Stimulated activated CD8-positive, alpha-beta memory T cell treated with anti-CD3 and anti-CD28 coated beads, Interleukin-7, amount 100 ng/mL, for 24 hours (primary cell): ENCODE data around the gene ESR1.
"Not testable (repeated sequence)": the region's sequence is repeated elsewhere in the genome, so short reads cannot be mapped to it uniquely, and the experiment has no call there.

Source experiments
- DNase-seq: peaks from one replicate; pipeline ENCODE4 v3.0.0-alpha.2; 2020; ENCODE audit warnings: low read depth

ESR1 gene

DNA sequence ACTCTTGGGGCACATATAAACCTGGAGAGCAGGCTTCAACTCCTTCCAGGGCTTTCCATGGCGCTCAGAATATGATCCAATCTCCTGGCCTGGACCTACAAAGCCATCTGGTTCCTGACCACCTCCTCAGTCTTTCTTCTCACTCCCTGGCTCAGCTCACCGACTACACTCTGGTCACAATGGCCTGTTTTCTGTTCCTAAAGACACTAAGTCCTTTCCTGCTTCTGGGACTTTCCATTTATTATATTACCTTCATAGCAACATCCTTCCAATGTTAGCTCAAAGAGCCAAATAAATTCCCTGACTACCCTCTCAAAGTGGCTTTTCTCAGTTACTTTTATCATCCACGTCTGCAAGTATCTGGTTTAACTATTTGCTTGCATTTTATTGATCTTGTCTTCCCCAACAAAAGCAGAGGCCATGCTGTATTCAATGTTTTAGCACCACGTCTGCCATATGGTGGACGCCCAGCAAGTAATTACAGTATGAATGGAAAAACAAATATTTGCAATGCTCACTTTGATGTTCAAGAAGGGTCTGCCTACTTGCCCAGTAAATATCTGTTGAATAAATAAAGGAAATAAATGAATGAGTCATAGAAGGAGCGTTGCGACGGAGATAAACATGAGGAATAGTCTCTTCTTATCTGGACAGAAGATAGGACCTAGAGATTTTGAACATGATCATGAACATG, 328.4 kb downstream of the ESR1 start:
- DNase-seq: no peak

DNA sequence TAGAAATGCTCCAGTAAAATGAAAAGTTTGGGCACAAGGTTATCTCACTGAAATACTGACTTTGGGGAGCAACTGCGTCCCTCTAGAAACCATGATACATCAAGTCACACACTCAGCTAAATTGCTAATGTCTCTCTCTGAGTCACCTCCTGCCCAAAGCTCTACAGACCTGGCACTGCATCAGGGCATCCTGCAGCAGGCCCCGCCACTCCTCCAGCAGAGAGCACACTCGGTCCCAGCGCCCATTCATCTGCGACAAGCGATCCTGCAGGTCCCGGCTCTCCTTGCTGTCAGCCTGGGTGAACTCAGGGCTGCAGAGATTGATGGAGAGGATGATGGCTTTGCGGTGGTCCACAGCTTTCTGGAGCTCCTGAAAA, 329.0 kb downstream of the ESR1 start:
- DNase-seq: no peak

DNA sequence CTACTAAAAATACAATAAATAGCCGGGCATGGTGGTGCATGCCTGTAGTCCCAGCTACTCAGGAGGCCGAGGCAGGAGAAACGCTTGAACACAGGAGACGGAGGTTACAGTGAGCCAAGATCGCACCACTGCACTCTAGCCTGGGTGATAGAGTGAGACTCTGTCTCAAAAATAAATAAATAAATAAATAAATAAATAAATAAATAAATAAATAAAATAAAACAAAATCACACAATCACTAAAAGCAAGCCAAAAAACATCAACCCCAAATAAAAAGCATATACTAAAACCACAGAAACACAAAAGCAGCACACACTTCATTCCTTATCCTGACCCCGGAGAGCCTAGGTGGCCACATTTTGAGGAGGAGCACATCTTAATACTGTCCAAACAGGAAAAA, 330.9 kb downstream of the ESR1 start:
- DNase-seq: not testable (repeated sequence)

DNA sequence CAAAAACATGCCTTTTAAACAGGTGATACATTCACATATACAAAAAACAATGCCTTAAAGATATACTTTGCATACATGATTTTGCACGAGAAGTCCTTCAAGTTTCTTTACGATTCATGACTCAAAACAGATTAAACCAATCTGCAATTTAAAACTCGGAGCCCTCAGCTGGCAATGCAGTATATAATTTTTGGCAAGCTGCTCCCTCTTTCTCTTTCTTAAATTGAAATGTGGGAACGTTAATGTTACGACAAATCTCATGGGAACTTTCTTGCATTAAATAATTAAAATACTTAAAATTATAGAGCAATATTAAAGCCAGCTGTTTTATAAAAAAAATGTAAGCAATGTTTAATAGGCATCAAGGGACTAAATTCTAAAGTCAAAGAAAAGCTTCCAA, 334.6 kb downstream of the ESR1 start:
- DNase-seq: no peak

DNA sequence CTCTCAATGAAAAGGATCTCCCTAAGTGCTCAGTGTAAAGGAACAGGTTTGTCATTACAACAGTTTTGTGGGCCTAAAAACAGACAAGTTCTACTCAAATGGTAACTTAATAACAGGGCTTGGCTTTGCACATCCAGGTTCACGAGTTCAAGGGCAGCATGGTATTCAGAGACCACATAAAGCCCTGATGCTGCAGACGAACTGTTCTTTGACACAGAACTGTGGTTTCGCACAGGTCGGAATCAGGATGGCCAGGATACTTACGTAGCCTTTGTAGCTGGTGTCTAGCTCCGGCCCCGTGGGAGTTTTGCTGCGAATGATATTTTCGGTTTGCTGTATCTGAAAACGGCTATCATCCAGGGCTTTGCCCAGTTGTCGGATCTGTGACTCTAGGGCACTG, 335.9 kb downstream of the ESR1 start:
- DNase-seq: no peak

DNA sequence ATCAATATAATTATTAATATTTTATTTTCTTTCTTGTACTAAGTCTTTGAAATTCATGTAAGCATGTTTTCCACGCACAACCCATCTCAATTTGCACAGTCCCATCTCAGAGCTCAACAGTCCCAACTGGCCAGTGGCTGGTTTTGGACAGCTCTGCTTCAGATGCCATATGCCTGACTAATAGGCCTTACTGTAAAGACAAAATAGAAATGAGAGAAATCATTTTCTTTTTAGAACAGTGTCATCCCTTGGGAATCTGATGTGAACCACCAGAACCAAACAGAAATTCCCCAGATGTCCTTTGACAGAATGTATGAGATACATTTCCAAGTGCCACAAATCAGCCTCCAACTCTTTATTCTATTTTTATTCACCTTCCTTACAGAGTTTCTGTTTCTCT, 338.9 kb downstream of the ESR1 start:
- no peak for DNase-seq

DNA sequence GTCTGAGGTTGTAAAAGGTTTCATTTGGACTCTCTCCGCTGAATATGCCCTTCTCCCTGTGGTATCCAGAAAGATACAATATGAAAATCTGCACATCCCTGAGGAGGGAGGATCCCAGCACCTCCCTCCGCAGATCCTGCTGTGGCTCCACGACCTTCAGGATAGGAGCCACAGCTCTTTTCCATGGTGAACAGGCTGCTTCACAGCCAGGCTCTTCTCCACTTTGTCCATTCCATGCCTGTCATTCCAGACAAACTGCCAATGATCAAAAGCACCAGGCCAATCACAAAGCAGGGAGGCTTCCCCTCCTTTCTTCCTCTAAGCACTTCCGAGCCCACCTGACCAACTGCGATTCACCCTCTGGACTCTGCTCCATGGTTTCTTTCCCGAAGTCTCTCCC, 339.8 kb downstream of the ESR1 start:
- DNase-seq: no peak

DNA sequence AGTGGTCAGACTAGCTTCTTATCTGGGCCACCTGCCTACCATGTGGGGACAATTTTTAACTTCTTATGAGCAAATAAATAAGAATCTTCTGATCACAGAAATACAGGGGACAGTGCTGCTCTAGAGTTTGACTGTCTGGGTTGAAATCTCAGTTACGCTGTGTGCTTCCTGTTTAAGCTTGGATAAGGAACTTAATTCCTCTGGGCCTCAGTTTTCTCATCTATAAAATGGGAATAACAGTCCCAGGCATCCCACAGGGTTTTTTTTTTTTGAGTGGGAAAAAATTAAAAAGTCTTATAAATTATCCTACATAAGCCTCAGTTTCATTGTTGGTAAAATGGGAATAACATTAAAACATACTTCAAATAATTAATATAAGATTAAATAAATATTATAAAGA, 340.9 kb downstream of the ESR1 start:
- no peak for DNase-seq

DNA sequence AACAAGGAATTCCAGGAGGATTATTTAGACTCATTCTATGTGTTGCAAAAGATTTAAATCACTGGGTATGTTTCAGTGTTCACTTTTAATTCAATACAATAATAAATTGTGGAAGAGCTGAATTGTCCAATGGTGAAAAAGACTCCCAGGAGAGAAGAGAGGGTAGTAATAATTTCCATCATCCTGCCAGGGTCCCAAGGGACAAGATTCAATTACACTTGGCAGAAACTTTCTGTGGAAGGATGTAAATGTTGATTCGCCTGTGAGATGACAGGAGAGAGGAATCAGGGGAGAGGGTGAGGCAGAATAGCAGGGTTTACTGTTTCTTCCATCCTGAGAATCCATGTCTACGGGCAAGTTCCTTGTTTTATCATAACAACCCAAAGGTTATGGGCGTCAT, 342.7 kb downstream of the ESR1 start:
- no peak for DNase-seq

DNA sequence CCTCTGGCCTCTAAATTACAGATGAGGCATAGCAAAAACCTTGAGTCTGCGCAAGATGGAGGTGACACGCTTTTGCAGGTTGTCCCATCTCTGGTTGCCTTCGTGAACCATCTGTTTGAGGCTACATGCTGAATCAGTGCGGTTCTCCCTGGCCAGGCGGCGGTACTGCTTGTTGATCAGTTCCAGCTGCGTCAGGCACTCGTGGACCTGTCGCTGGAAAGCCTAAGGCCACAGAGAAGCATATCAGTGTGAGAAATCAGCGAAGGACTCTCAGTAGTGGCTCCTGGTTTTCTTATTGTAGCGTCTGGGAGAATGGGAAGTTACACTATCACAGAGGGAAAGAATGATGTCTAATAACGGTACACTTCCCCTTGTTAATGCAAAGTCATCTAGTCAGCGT, 344.4 kb downstream of the ESR1 start:
- DNase-seq: no peak

DNA sequence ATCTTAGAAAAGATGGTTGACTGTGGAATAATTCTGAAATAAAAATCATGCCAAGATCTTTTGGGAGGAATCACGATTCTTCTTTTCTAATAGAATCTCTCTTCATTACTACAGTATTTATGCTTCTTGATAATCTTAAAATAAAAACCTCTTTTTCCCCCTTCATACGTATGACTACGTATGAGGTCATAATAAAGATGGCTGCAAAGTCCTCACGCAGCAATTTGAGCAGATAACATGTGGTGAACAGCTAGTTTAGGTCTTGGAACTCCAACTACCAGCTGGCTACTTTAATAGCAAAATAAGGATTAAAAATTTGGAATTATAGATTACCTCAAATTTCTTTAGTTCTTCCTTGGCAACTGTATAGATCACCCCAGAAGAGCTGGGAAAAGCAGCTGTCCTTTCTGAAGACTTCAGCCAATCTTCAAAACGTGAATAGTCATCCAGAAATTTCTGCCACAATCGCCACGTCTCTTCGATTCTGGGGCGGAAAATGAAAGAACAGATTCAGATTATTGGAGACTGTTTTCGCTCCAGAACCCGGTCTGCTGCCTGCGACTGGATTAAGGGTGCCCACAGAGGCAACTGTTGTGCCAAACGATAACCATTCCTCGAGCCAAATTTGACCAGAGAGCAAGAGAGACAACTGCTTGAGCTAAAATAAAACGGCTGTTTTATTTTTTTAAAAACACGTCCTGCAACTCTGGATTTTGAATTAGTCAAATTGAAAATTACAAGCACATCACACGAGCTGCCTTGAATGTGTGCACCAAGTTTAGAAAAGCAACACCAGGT, 347.3 kb downstream of the ESR1 start:
- DNase-seq: no peak

DNA sequence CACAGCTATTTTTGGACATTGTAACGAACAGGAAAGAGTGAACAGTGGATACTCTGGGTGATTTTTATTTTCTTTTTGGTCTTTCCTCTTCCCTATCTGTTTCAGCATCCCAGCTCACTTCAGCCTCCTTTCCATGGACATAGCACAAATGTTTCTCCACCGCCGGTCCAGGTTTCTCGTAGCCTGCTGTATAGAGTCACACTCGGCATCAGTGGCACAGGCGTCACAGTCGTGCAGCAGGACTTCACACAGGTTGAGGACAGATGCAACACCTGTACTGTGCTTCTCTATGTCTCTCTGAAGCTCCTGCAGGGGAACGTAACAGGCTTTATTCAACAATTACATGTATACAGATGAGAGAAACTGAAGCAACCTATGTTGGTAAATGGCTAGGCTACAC, 348.3 kb downstream of the ESR1 start:
- no peak for DNase-seq

DNA sequence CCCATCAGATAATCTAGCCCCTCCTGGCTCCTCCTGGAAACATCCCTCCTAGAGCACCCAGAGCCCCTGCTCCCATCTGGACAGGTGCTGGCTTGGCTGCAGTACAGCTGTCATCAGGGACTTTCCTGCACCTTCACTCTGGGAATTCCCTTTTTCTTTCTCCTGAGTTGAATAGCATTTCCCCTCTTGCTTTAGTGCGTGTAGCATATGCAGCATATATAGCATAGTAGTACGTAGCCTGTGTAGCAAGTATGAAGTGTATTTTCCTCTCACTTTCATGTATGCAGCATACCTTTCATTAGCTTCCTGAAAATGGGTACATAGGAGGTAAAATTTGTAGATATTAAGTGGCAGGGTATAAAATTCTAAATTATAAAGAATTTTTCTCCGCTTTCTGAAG, 352.9 kb downstream of the ESR1 start:
- no peak for DNase-seq

DNA sequence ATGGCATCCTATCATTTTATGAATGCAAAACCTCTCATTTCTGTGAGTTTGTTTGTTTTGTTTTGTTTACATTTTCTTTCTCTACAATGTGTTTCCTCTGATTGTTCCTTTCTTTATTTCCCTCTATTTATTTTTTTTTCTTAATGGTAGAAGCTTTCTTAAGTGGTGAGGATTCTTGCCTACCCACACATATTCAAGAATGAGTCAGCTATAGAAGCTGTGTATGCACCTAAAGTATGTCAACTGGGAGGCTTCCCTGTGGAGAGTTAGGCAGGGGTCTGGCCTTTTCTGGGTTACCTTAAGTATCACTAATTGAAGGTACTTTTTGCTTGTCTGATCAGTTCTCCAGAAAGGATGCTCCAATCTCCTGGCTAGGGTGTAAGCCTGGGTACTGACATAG, 354.0 kb downstream of the ESR1 start:
- DNase-seq: no peak

DNA sequence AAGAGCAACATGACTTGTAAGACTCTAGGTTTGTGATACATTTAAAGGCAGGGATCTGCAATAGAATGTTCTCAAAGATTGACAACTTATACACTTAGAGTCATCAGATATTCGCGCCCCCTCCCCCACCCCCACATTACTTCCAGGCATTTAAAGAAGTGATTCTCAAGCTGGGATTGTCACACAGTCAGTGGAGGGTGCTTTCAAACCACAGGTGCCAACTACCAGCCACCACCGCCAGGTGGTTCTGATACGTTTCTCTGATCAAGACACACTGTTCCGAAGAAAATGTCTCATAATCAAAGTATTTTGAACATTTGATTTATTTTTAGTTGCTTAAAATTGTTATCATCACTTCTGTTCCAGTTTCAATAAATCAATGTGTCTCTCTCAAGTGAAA, 357.5 kb downstream of the ESR1 start:
- no peak for DNase-seq

DNA sequence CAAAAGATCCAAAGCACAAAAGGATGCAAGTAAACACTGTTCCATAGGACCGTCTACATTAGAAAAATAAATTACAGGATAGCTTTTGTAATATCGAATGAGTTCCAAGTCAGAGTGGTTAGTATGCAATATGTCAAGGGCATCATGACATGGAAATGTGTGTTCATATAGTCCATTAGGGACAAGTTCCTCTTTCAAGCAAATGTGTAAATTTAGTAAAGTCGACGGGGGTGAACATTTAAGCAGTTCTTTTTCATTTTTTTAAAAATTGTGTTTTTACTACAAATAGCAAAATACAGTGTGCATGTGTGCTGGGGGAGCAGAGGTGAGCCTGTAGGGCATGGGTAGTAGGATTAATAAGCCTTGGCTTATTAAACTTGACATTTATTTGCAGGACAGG, 359.0 kb downstream of the ESR1 start:
- no peak for DNase-seq

DNA sequence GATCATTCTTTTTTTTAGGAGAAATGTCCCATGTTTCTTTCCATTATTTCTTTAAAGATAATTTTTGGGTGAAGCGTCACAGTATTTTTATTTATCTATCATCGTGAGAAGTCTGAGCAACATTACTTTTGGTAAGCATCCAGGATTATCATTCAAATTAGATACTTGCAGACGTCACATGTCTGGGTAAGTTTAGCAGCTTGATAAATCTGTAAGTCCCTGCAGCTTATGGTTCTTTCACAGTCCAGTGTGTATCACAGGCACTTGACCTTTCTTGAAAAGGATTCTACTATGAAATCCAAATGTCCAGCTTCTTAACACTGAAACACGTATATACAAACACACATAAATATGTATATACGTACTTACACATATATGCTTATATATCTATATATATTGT, 359.4 kb downstream of the ESR1 start:
- DNase-seq: no peak

DNA sequence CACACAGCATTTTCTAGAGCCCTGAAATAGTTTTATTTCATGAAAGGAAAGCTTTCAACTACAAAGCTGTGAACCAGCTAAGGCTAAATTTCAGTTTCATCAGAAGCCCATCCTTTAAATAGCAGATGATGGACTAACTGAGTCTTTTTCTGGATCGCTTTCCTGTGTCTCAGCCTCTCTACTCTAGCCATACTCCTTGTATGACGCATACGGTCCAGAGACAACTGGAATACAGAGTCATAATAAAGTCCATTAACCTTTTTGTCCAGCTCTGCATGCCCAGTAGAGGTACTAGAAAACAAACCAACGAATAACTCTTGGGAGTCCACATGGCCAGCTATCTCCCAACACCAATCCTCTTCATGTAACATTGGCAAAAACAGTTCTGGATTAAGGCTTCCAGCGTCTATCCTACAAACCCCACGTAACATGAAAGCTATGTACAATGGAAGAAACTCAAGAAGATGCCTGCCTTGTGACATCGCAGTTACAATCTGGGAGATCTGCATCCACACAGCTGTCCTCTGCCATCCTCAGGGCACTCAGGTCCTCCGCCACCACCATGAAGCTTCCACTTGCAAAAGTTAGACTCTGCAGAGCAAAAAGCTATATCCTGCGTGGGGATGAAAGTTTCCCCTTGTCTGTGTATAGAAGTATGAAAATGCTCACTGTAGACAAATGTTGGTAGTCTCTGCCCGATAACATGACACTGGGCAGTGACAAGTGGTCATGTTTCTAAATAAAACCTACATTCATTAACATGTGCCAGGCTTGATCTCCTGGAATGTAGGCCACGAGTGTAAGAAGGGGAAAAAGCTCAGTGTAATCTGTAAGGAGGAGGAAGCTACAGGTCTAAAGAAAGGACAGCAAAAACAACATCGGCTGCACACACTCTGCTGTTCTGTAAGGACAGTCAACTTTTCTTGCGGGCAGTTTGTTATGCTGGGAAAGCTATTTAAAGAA, 360.4 kb downstream of the ESR1 start:
- no peak for DNase-seq

DNA sequence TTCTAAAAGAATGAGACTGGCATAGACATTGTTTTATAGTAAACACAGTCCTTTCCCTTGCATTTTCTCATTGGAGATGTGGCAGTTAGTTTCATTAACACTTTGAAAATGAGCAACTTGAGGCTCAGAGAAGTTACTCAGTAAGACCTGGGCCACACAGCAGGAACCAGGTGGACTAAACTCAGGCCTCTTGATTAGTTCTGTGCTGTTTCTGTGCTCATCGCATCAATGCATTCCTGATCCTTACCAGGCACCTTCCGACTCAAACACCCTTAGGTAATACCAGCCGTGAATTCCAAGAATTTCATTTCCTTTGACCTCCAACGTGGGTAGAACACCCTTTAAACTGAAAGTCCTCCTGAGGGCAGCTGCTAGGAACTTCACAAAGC, 362.8 kb downstream of the ESR1 start:
- DNase-seq: no peak

DNA sequence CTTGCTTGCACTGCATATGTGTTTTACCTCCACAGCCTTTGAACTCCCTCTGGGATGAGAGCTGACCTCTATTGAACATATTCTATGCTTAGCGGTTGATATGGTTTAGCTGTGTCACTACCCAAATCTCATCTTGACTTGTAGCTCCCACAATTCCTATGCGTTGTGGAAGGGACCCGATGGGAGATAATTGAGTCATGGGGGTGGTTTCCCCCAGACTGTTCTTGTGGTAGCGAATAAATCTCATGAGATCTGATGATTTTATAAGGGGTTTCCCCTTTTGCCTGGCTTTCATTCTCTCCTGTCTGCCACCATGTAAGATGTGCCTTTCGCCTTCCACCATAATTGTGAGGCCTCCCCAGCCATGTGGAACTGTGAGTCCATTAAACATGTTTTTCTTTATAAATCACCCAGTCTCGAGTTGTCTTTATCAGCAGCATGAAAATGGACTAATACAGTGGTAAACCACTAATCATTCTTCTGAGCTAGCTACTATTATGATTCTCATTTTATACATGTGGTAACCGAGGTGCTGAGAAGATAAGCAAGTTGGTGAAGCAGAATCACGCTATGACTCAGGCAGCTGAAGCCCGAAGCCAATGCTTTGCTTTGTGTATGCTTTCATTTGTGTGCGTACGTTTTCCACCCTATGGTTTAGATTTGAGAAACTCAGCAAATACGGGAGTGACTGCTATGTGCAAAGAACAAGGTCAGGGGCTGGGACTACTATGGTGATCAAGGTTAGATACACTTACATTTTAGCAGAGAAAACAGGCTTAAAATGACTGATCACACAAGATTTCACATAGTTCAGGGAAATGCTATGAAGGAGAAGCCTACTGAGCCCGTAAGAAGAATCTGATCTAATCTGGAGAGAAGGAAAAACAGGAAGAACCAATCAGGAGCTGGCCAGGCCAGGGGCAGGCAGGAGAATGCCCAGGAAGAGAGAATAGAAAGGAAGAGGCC, 363.5 kb downstream of the ESR1 start:
- DNase-seq: no peak

DNA sequence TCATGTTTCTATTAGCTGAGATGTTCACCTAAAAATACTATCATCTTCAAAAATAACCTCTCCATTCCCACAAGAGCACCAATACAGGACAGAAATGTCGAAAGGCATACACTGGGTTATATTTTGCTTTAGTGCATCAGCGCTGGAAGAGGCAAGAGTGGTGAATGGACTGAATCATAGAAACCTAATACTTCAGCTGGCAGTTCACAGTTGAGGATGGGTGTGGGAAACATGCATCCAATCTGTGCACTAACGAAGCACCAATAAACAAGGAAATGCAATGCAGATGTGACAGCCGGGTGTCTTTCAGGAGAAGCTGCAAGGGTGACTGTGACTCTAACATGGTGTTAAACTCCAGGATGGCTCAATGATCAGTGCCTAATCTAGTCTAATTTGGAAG, 365.8 kb downstream of the ESR1 start:
- no peak for DNase-seq

DNA sequence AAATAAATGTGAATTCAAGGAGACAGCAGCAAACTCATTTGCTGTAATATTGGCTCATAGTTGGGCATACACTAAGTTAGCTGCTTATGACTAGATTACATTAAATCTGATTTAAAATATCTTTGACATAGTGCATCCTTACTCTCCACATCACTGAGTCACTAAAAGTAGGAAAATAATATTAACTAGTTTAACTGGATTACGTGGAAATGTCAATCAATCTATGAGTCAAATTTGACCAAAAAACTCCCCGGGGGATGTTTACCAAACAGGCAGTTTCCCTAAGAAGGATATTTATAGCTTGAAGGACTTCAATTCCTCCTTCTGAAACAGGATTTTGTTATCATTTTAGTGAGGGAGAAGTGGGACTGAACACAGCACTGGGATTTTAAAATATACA, 366.5 kb downstream of the ESR1 start:
- no peak for DNase-seq
